Panc1 (cell line): ENCODE measurements around the gene NKAIN4.

Experiments used
- POLR2AphosphoS5 ChIP-seq: IDR thresholded peaks from 2 replicates; pipeline ENCODE4 v1.6.1; 2012; ENCODE audit warnings: mild to moderate bottlenecking, low read depth, low read length, moderate library complexity
- SIN3A ChIP-seq: IDR thresholded peaks from 2 replicates; pipeline ENCODE4 v1.6.1; 2012; ENCODE audit warnings: low read depth, mild to moderate bottlenecking, low read length, moderate library complexity, borderline replicate concordance; ENCODE audit not compliant: insufficient read depth
- TCF7L2 ChIP-seq: IDR thresholded peaks from 2 replicates; pipeline ENCODE4 v1.6.1; 2011; ENCODE audit warnings: mild to moderate bottlenecking, low read depth, low read length, inconsistent platforms
- TF ChIP-seq, protein P1 (sequence below): fragments of 450-650 bp; IDR thresholded peaks from 2 replicates; pipeline ENCODE4 v1.5.1; 2017; ENCODE audit warnings: mild to moderate bottlenecking
- TF ChIP-seq, protein P2 (sequence below), 2 experiments: IDR thresholded peaks; 2 replicates each; pipeline ENCODE4 v1.6.1; 2011 to 2012; ENCODE audit warnings: low read depth in 2 of 2, control low read depth in 1 of 2, low read length in 1 of 2, mild to moderate bottlenecking in 1 of 2, moderate library complexity in 1 of 2; ENCODE audit not compliant: insufficient read depth in 1 of 2

DNA sequence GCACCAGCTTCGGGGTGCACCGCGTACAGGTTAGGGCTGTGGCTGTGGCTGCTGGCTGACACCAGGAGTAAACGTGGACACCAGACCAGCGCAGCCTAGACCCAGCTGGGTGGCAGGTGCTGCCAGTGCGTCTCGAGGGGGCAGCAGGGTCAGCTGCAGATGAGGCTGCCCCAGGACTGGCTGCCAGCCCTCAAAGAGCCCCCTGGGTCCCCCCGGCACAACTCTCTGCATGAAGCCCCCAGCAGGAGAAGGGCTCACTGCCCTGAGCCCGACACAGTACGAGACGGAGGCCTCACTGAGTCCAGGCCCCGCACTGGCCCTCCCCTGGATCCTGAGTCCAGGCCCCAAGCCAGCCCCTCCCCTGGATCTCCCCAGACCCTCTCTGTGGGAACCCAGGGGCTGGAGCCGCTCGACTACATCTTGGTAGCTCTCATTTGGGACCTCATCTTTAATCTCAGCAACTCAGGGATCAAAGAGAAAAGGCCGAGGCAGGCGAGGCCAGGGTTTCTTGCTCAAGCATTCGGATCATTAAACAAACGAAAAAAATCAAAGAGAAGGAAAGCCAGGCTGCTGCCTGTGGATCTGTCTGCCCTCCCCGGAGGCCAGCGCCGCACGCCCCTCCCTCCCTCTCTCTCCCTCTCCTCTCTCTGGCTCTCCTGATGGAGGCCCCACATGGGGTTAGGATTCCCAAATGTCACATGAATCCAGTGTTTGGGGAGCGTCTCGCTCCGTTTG lies 7.0 kb upstream of the NKAIN4 start:
- TF ChIP-seq, protein P1, sequence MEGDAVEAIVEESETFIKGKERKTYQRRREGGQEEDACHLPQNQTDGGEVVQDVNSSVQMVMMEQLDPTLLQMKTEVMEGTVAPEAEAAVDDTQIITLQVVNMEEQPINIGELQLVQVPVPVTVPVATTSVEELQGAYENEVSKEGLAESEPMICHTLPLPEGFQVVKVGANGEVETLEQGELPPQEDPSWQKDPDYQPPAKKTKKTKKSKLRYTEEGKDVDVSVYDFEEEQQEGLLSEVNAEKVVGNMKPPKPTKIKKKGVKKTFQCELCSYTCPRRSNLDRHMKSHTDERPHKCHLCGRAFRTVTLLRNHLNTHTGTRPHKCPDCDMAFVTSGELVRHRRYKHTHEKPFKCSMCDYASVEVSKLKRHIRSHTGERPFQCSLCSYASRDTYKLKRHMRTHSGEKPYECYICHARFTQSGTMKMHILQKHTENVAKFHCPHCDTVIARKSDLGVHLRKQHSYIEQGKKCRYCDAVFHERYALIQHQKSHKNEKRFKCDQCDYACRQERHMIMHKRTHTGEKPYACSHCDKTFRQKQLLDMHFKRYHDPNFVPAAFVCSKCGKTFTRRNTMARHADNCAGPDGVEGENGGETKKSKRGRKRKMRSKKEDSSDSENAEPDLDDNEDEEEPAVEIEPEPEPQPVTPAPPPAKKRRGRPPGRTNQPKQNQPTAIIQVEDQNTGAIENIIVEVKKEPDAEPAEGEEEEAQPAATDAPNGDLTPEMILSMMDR = no peak
- TF ChIP-seq POLR2AphosphoS5 = no peak
- TF ChIP-seq, protein P2, sequence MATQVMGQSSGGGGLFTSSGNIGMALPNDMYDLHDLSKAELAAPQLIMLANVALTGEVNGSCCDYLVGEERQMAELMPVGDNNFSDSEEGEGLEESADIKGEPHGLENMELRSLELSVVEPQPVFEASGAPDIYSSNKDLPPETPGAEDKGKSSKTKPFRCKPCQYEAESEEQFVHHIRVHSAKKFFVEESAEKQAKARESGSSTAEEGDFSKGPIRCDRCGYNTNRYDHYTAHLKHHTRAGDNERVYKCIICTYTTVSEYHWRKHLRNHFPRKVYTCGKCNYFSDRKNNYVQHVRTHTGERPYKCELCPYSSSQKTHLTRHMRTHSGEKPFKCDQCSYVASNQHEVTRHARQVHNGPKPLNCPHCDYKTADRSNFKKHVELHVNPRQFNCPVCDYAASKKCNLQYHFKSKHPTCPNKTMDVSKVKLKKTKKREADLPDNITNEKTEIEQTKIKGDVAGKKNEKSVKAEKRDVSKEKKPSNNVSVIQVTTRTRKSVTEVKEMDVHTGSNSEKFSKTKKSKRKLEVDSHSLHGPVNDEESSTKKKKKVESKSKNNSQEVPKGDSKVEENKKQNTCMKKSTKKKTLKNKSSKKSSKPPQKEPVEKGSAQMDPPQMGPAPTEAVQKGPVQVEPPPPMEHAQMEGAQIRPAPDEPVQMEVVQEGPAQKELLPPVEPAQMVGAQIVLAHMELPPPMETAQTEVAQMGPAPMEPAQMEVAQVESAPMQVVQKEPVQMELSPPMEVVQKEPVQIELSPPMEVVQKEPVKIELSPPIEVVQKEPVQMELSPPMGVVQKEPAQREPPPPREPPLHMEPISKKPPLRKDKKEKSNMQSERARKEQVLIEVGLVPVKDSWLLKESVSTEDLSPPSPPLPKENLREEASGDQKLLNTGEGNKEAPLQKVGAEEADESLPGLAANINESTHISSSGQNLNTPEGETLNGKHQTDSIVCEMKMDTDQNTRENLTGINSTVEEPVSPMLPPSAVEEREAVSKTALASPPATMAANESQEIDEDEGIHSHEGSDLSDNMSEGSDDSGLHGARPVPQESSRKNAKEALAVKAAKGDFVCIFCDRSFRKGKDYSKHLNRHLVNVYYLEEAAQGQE (IDR thresholded peaks at IDR 0.05; ENCODE audit: insufficient read depth in 1 of 2, low read depth in 2 of 2, low read length in 1 of 2) = no peak
- TF ChIP-seq SIN3A = no peak
- no peak for TF ChIP-seq TCF7L2
